Heart left ventricle (tissue), 16 donors: ENCODE measurements around the gene DYNC2LI1. TPM values are rescaled to one million over a fixed set of nuclear protein-coding genes. Genes with fewer than 3 reads are reported as not detected.

Experiments used
- ATAC-seq, 4 donors: fragments of 200-7000 bp; cut with Tn5 transposase; one replicate each; pipeline ENCODE4 v1.9.1; 2020 to 2022; ENCODE audit warnings: moderate library complexity in 4 of 4, mild to moderate bottlenecking in 3 of 4, moderate number of reproducible peaks in 1 of 4
- DNase-seq, 5 donors: peaks; one replicate each; pipeline ENCODE4 v3.0.0-alpha.2; 2020
- H3K27ac ChIP-seq, 12 donors: fragments of 200-600 bp; sonication (generic) in 4 of 12; one replicate each; pipeline versions ENCODE4 v1.5.0 to v1.8.0; 2016 to 2022; ENCODE audit warnings: mild to moderate bottlenecking in 2 of 12
- H3K27me3 ChIP-seq, 9 donors: fragments of 200-600 bp; sonication (generic) in 2 of 9; one replicate each; pipeline versions ENCODE4 v1.5.1 to v1.8.0; 2016 to 2022; ENCODE audit warnings: mild to moderate bottlenecking in 3 of 9
- H3K36me3 ChIP-seq, 9 donors: fragments of 200-600 bp; sonication (generic) in 2 of 9; one replicate each; pipeline versions ENCODE4 v1.5.0 to v1.8.0; 2018 to 2022; ENCODE audit warnings: mild to moderate bottlenecking in 2 of 9
- H3K4me1 ChIP-seq, 12 donors: fragments of 200-600 bp; sonication (generic) in 4 of 12; one replicate each; pipeline versions ENCODE4 v1.5.0 to v1.8.0; 2016 to 2022; ENCODE audit warnings: mild to moderate bottlenecking in 3 of 12
- H3K4me3 ChIP-seq, 12 donors: fragments of 200-600 bp; sonication (generic) in 4 of 12; one replicate each; pipeline versions ENCODE4 v1.5.0 to v1.8.0; 2017 to 2022; ENCODE audit warnings: mild to moderate bottlenecking in 9 of 12, moderate library complexity in 4 of 12
- H3K9me3 ChIP-seq, 12 donors: fragments of 200-600 bp; sonication (generic) in 4 of 12; one replicate each; pipeline versions ENCODE4 v1.5.0 to v1.8.0; 2016 to 2022; ENCODE audit warnings: mild to moderate bottlenecking in 1 of 12
- CTCF ChIP-seq, 12 donors: fragments of 200-600 bp; sonication (generic) in 4 of 12; IDR thresholded peaks; one replicate each; pipeline versions ENCODE4 v1.5.0 to v1.8.0; 2018 to 2022; ENCODE audit warnings: antibody characterized with exemption in 12 of 12, mild to moderate bottlenecking in 5 of 12
- POLR2A ChIP-seq, 2 donors: fragments of 450-650 bp; IDR thresholded peaks; one replicate each; pipeline ENCODE4 v1.6.1; 2017; ENCODE audit warnings: antibody characterized with exemption in 2 of 2, mild to moderate bottlenecking in 2 of 2, moderate library complexity in 2 of 2
- WGBS, 4 donors: extraction: QIAGEN DNeasy Blood & Tissue Kit in 2 of 4; methylation state at CpG; one replicate each; pipeline versions ENCODE4 v1.1.5 to v1.1.7; 2013 to 2018; 5-methylcytosine and 5-hydroxymethylcytosine counted together
- intact Hi-C, 10 donors: fragments of 100-400 bp; cut with DNase I; formaldehyde crosslinking; loops; one replicate each; pipeline versions ENCODE4 v1.11.1 to v1.14.2; 2022
- polyA plus RNA-seq, 2 donors: library from polyadenylated mRNA; stranded (reverse); fragments of 200-250 nt; gene quantifications; one replicate each; pipeline ENCODE4 v1.2.3, GENCODE V29; 2013
- total RNA-seq, 9 donors: library from RNA; depleted of rRNA in 2 of 9; stranded (reverse); fragments of >200 nt in 2 of 9; fragmentation: NEBNext Ultra II Directional in 3 of 9; extraction: Animal tissue kit (Norgen Biotek cat#: 25700) in 3 of 9; gene quantifications; one replicate each; pipeline versions ENCODE4 v1.1.0 to v1.2.4, GENCODE V29; 2016 to 2023
- donor health status: ischemic (EF 13 %, LVEDD 7.1; RV severe dilation, severe dysfunction).
- donor health status: healthy with polysubstance abuse.
- donor health status: DM: no; HTN: yes; CAD: no.
- donor health status: DM: no; HTN: no; CAD: no.
- donor health status: ischemic (EF 25% LVEDD 6.9; RV normal size, moderate dysfunction).
- donor health status: ischemic (EF 25% LVEDD 5.7; RV mildly dilated, moderate dysfunction).
- donor health status: healthy.
- donor health status: DM: yes; HTN: yes; CAD: no.
- donor health status: ischemic (EF 35%, LVEDD 5.7; RV mildly dilated, moderate dysfunction).
- donor health status: nonischemic (EF 11% LVEDD 7.7; RV severe dilation, severe dysfunction).
- donor health status: DM: yes; HTN: yes; CAD: no.
- donor health status: PGD.
- donor health status: ischemic (EF 29% LVEDD 5.4; RV normal size, mild dysfunction).
- donor health status: nonischemic (EF 23%, LVEDD 6.1; RV moderate dilation, normal function).

The DYNC2LI1 gene
- total and polyA plus RNA-seq, 11 donors: 4.8 to 17.8 (median 9.6) TPM

DNA sequence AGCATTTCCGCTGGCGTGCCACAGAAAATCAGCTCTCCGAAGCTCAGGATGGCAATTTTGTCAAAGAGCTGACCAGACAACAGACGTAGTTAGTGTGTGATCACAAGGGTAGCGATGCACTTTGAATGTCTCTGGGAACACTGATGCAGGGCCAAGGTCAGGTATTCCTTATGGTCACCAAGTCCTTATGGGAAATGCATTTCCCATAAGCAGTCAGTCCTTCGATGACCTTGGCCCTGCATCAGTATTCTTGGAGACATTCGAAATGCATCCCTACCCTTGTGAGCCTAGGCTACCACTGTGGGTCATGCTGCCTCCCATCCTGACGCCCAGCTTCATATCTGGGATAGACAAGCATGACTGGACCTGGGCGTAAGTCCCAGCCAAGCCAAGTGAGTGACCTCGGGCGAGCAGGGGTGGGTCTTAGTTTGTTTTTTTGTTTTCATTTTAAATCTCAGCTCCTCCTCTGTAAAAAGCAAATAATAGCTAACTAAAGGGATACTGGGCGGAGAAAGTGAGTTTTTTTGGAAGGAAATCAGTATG, 51.2 kb downstream of the DYNC2LI1 start:
- no peaks in the 10 kb centered on the region for H3K36me3 ChIP-seq
- WGBS, 4 donors: 84 to 88% (median 86%) methylated on average over 12 of the region's 12 CpGs
- no peak overlapping the region for H3K27ac ChIP-seq
- ATAC-seq: no peak
- DNase-seq: no peak
- intact Hi-C loops: no loop called here
- H3K9me3 ChIP-seq: no peaks in the 10 kb centered on the region
- TF ChIP-seq CTCF (IDR thresholded peaks at IDR 0.05) (no peak), POLR2A (IDR thresholded peaks at IDR 0.05) (no peak)
- peaks cover 0 to 13% (median 0%) of the 10 kb centered on the region in 9 donors for H3K27me3 ChIP-seq
- H3K4me3 ChIP-seq: no peak overlapping the region
- no peaks in the 10 kb centered on the region for H3K4me1 ChIP-seq

- Histone ChIP-seq H3K9me3 (no peaks in the 10 kb centered on the region), H3K36me3 (no peaks in the 10 kb centered on the region), H3K27ac (no peak overlapping the region), H3K27me3 (peaks cover 0 to 21% (median 0%) of the 10 kb centered on the region in 9 donors), H3K4me3 (no peak overlapping the region), H3K4me1 (no peaks in the 10 kb centered on the region)
- no peak for TF ChIP-seq CTCF (IDR thresholded peaks at IDR 0.05)
- no peak for TF ChIP-seq POLR2A (IDR thresholded peaks at IDR 0.05)
- DNase-seq: no peak
- intact Hi-C loops: no loop called here
- WGBS, 4 donors: 75 to 77% (median 77%) methylated on average over 3 of the region's 3 CpGs
- ATAC-seq: no peak
Measured at GRCh38 chr2:43825841-43826240, 52.0 kb downstream of the DYNC2LI1 start.

DNA sequence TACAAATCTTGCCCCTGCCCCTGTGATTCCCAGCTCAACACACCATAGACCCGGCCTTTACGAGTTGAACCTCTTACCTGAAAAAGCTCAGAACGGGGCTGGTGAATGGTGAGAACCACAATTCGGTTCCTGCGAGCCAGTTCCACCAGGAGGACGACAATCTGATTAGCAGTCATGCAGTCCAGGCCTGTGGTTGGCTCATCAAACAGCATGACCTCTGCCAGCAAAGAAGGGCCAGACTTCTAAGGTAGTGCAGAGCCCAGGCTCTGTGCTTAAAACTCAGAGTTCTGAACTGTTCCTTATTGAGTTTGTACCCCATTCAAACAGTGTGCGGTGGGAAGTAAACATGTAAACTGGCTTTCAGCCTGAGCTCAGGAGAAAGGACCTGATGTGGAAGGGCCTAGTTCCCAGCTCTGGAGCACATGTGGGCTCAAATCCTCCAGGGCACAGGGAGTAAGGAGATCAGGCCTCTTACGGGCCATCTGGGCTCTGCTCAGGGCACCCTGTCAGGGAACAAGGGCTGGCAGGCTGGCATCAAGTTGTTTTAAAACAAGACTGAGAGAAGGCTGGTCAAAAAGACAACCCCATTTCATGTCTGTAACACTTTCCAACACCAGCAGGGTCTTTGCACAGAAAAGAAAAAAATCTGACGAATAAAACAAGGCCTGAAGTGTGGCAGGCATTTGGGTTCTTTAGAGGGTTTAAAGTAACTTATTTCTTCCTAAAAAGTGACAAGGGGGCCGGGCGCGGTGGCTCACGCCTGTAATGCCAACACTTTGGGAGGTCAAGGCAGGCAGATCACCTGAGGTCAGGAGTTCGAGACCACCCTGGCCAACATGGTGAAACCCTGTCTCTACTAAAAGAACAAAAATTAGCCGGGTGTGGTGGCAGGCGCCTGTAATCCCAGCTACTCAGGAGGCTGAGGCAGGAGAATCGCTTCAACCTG, 52.7 kb downstream of the DYNC2LI1 start:
- DNase-seq: no peak
- 93 to 95% (median 94%) methylated on average over 17 of the region's 17 CpGs for WGBS, 4 donors
- TF ChIP-seq POLR2A (IDR thresholded peaks at IDR 0.05): no peak
- TF ChIP-seq CTCF (IDR thresholded peaks at IDR 0.05): no peak
- Histone ChIP-seq H3K9me3 (no peaks in the 10 kb centered on the region), H3K27ac (no peak overlapping the region), H3K4me1 (peaks cover 0 to 3% (median 0%) of the 10 kb centered on the region in 12 donors), H3K4me3 (no peak overlapping the region), H3K27me3 (peaks cover 0 to 28% (median 6%) of the 10 kb centered on the region in 9 donors), H3K36me3 (no peaks in the 10 kb centered on the region)
- ATAC-seq: no peak
- intact Hi-C loops: no loop called here

- H3K27ac ChIP-seq: no peak overlapping the region
- ATAC-seq: peak in 2 of 4 donors; percentile 32 to 66
- H3K4me1 ChIP-seq: peaks cover 0 to 8% (median 0%) of the 10 kb centered on the region in 12 donors
- peaks cover 0 to 32% (median 12%) of the 10 kb centered on the region in 9 donors for H3K27me3 ChIP-seq
- no peaks in the 10 kb centered on the region for H3K9me3 ChIP-seq
- no peak for DNase-seq
- peak overlapping the region in 10 of 12 donors; percentile 7 to 38 (median 29) for H3K4me3 ChIP-seq
- no peaks in the 10 kb centered on the region for H3K36me3 ChIP-seq
- intact Hi-C loops: no loop called here
- TF ChIP-seq POLR2A (IDR thresholded peaks at IDR 0.05): no peak
- no peak for TF ChIP-seq CTCF (IDR thresholded peaks at IDR 0.05)
- 7 to 13% (median 9%) methylated on average over 31 to 54 of the region's 54 CpGs for WGBS, 4 donors
Measured at GRCh38 chr2:43831543-43832294, 57.9 kb downstream of the DYNC2LI1 start.
